Measurements from ENCODE around the gene GBA3. TPM values are rescaled to one million over a fixed set of nuclear protein-coding genes. Genes with fewer than 3 reads are reported as not detected.

The GBA3 gene
- total RNA-seq, 1 experiment from 2014 or later = not detected

- Histone ChIP-seq H2BK12ac (ENCODE audit: insufficient read length, low read depth, low read length) (no peak overlapping the region), H3K23ac (ENCODE audit: insufficient read length, low read depth, low read length) (no peak overlapping the region), H4K5ac (ENCODE audit: insufficient read length, low read depth, low read length) (no peak overlapping the region), H3K14ac (ENCODE audit: insufficient read depth, low read length) (no peak overlapping the region), H3K4me1 (ENCODE audit: insufficient read depth, low read length) (no peaks in the 10 kb centered on the region), H2AFZ (ENCODE audit: low read length) (no peak overlapping the region), H2BK120ac (ENCODE audit: low read depth, low read length, poor library complexity, severe bottlenecking) (no peak overlapping the region), H3K9ac (ENCODE audit: extremely low read depth, insufficient read length, low read length) (no peak overlapping the region), H3K27ac (ENCODE audit: insufficient read length, low read depth, low read length) (no peak overlapping the region), H4K20me1 (ENCODE audit: control insufficient read depth, insufficient read depth, insufficient read length) (no peaks in the 10 kb centered on the region), H3K27me3 (ENCODE audit: insufficient read depth, low read length) (no peaks in the 10 kb centered on the region), H2AK5ac (ENCODE audit: insufficient read length, low read length) (no peak overlapping the region), H2BK20ac (ENCODE audit: low read depth, low read length, poor library complexity, severe bottlenecking) (no peak overlapping the region), H3K18ac (ENCODE audit: insufficient read length, low read depth, low read length) (no peak overlapping the region), H3K4me2 (ENCODE audit: insufficient read depth, insufficient read length, low read length) (no peak overlapping the region), H3K4ac (ENCODE audit: low read depth, low read length) (no peak overlapping the region), H3K23me2 (ENCODE audit: insufficient read length, low read depth, low read length, poor library complexity, severe bottlenecking) (no peaks in the 10 kb centered on the region), H3K79me2 (ENCODE audit: insufficient read depth, low read length) (no peaks in the 10 kb centered on the region), H3K79me1 (ENCODE audit: insufficient read depth, low read depth, low read length, poor library complexity, severe bottlenecking) (no peaks in the 10 kb centered on the region), H3K56ac (ENCODE audit: insufficient read length, low read depth, low read length) (no peak overlapping the region), H4K91ac (ENCODE audit: insufficient read length, low read depth, low read length) (no peak overlapping the region), H2BK15ac (ENCODE audit: low read depth, low read length) (no peak overlapping the region), H3K9me3 (ENCODE audit: control insufficient read depth, low read depth, low read length) (no peaks in the 10 kb centered on the region), H3T11ph (ENCODE audit: low read length) (no peak overlapping the region), H4K8ac (replicated peaks; ENCODE audit: insufficient read length, low read depth, low read length) (no peak overlapping the region), H2BK5ac (ENCODE audit: insufficient read length, low read length) (no peak overlapping the region)
- H3K9me3 Mint-ChIP-seq = no peaks in the 10 kb centered on the region
- no peaks in the 10 kb centered on the region for H3K36me3 Mint-ChIP-seq (ENCODE audit: insufficient read depth in 1 of 3, low read depth in 3 of 3)
- WGBS (ENCODE audit: extremely low coverage, insufficient read length, low lambda C conversion rate) = no CpG with 5 or more reads among the region's 3 CpGs
- no peak for DNase-seq
- no peaks in the 10 kb centered on the region for H3K4me1 Mint-ChIP-seq
- no peak overlapping the region for H3K27ac Mint-ChIP-seq
- TF ChIP-seq, protein P1, sequence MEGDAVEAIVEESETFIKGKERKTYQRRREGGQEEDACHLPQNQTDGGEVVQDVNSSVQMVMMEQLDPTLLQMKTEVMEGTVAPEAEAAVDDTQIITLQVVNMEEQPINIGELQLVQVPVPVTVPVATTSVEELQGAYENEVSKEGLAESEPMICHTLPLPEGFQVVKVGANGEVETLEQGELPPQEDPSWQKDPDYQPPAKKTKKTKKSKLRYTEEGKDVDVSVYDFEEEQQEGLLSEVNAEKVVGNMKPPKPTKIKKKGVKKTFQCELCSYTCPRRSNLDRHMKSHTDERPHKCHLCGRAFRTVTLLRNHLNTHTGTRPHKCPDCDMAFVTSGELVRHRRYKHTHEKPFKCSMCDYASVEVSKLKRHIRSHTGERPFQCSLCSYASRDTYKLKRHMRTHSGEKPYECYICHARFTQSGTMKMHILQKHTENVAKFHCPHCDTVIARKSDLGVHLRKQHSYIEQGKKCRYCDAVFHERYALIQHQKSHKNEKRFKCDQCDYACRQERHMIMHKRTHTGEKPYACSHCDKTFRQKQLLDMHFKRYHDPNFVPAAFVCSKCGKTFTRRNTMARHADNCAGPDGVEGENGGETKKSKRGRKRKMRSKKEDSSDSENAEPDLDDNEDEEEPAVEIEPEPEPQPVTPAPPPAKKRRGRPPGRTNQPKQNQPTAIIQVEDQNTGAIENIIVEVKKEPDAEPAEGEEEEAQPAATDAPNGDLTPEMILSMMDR (conservative IDR thresholded peaks at IDR 0.05) = no peak
- no peaks in the 10 kb centered on the region for H3K27me3 Mint-ChIP-seq (ENCODE audit: low read depth)
- H3K4me3 Mint-ChIP-seq = no peak overlapping the region
Observed at GRCh38 chr4:22667332-22667940, 25.3 kb upstream of the GBA3 start.
